ENCODE results near the gene SLC41A2. TPM values are rescaled to one million over a fixed set of nuclear protein-coding genes. Genes with fewer than 3 reads are reported as not detected.

SLC41A2 gene
- polyA plus RNA-seq, 3 donors = 0.08 to 0.27 TPM; not detected in 1

DNA sequence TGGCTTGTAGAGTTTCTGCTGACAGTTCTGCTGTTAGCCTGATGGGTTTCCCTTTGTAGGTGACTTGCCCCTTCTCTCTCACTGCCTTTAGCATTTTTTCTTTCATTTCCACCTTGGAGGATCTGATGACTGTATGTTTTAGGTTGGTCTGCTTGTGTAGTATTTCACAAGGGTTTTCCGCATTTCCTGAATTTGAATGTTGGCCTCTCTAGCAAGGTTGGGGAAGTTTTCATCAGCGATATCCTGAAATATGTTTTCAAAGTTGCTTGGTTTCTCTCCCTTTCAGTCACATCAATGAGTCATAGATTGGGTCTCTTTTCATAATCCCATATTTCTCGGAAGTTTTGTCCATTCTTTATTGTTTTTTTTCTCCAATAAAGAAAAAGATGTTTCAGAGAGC is 39.5 kb upstream of the SLC41A2 start:
- intact Hi-C loops (cut with micrococcal nuclease) = no loop called here
- no peak overlapping the region for H3K9ac ChIP-seq (ENCODE audit: insufficient read depth, low read length, poor library complexity, severe bottlenecking)
- peak overlapping the region; percentile 52 for H3K4me2 ChIP-seq (replicated peaks; ENCODE audit: extremely low read depth, low read length, poor library complexity, severe bottlenecking)
- no peaks in the 10 kb centered on the region for H3K9me3 ChIP-seq (replicated peaks in 1 of 2; ENCODE audit: control insufficient read depth in 1 of 2, insufficient read depth in 1 of 2, low read length in 2 of 2)
- H3K36me3 ChIP-seq (replicated peaks in 1 of 2; ENCODE audit: control insufficient read depth in 1 of 2, insufficient read depth in 2 of 2, low read length in 2 of 2) = peaks cover 22 to 65% of the 10 kb centered on the region in 2 donors
- H4K20me1 ChIP-seq (ENCODE audit: insufficient read depth, low read length) = no peaks in the 10 kb centered on the region
- no peaks in the 10 kb centered on the region for H3K27me3 ChIP-seq (ENCODE audit: control insufficient read depth in 2 of 2, insufficient read depth in 2 of 2, low read length in 2 of 2)
- Mint-ChIP-seq H3K27ac (peak overlapping the region; percentile 21 to 89 (median 64)), H3K4me1 (peaks cover 43% of the 10 kb centered on the region), H3K9me3 (peaks cover 0 to 2% (median 0%) of the 10 kb centered on the region in 7 donors), H3K4me3 (peak overlapping the region in 1 of 2 donors; percentile 75), H3K27me3 (ENCODE audit: low read depth in 3 of 3) (no peaks in the 10 kb centered on the region), H3K36me3 (peaks cover 72 to 78% of the 10 kb centered on the region in 2 donors)
- H2AFZ ChIP-seq (ENCODE audit: insufficient read depth, low read depth, low read length, poor library complexity, severe bottlenecking) = peak overlapping the region; percentile 11
- WGBS (ENCODE audit: insufficient coverage) = 33% methylated on average over 1 of the region's 3 CpGs
- no peaks in the 10 kb centered on the region for H3K79me2 ChIP-seq (ENCODE audit: insufficient read depth, low read length)
- H3K27ac ChIP-seq (ENCODE audit: low read depth in 1 of 2, low read length in 2 of 2) = peak overlapping the region in 1 of 2 donors; percentile 62
- peak overlapping the region in 1 of 3 experiments; percentile 54 for H3K4me3 ChIP-seq (replicated peaks in 1 of 3; ENCODE audit: low read depth in 2 of 3, low read length in 3 of 3)
- DNase-seq = peak; percentile 18 to 76 (median 49)
- H3K4me1 ChIP-seq (ENCODE audit: control insufficient read depth in 1 of 2, insufficient read depth in 2 of 2, low read length in 2 of 2) = peaks cover 42 to 44% of the 10 kb centered on the region in 2 donors
- TF ChIP-seq, protein P1, sequence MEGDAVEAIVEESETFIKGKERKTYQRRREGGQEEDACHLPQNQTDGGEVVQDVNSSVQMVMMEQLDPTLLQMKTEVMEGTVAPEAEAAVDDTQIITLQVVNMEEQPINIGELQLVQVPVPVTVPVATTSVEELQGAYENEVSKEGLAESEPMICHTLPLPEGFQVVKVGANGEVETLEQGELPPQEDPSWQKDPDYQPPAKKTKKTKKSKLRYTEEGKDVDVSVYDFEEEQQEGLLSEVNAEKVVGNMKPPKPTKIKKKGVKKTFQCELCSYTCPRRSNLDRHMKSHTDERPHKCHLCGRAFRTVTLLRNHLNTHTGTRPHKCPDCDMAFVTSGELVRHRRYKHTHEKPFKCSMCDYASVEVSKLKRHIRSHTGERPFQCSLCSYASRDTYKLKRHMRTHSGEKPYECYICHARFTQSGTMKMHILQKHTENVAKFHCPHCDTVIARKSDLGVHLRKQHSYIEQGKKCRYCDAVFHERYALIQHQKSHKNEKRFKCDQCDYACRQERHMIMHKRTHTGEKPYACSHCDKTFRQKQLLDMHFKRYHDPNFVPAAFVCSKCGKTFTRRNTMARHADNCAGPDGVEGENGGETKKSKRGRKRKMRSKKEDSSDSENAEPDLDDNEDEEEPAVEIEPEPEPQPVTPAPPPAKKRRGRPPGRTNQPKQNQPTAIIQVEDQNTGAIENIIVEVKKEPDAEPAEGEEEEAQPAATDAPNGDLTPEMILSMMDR (IDR thresholded peaks at IDR 0.05) = no peak

DNA sequence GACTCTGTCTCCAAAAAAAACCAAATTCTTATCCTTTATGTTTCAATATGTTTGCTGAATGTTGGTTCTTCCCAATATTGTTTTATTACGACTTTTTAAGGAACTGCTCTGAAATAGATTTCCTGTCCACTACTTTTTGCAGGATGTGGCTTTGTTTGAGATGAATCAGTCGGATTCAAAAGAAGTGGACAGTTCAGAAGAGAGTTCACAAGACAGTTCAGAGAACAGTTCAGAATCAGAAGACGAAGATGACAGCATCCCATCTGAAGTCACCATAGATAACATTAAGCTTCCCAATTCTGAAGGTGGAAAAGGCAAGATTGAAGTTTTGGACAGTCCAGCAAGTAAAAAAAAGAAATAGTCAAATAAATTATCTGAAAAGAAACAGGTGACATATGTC is 36.2 kb upstream of the SLC41A2 start:
- Histone ChIP-seq H3K9ac (ENCODE audit: insufficient read depth, low read length, poor library complexity, severe bottlenecking) (no peak overlapping the region), H3K4me2 (replicated peaks; ENCODE audit: extremely low read depth, low read length, poor library complexity, severe bottlenecking) (peak overlapping the region; percentile 21), H3K79me2 (ENCODE audit: insufficient read depth, low read length) (no peaks in the 10 kb centered on the region), H3K27ac (ENCODE audit: low read depth in 1 of 2, low read length in 2 of 2) (no peak overlapping the region), H3K9me3 (replicated peaks in 1 of 2; ENCODE audit: control insufficient read depth in 1 of 2, insufficient read depth in 1 of 2, low read length in 2 of 2) (no peaks in the 10 kb centered on the region), H3K4me1 (ENCODE audit: control insufficient read depth in 1 of 2, insufficient read depth in 2 of 2, low read length in 2 of 2) (peaks cover 42 to 44% of the 10 kb centered on the region in 2 donors), H4K20me1 (ENCODE audit: insufficient read depth, low read length) (no peaks in the 10 kb centered on the region), H3K4me3 (replicated peaks in 1 of 3; ENCODE audit: low read depth in 2 of 3, low read length in 3 of 3) (peak overlapping the region in 1 of 3 experiments; percentile 1), H2AFZ (ENCODE audit: insufficient read depth, low read depth, low read length, poor library complexity, severe bottlenecking) (no peak overlapping the region), H3K36me3 (replicated peaks in 1 of 2; ENCODE audit: control insufficient read depth in 1 of 2, insufficient read depth in 2 of 2, low read length in 2 of 2) (peaks cover 39 to 65% of the 10 kb centered on the region in 2 donors), H3K27me3 (ENCODE audit: control insufficient read depth in 2 of 2, insufficient read depth in 2 of 2, low read length in 2 of 2) (no peaks in the 10 kb centered on the region)
- peaks cover 76% of the 10 kb centered on the region in 2 donors for H3K36me3 Mint-ChIP-seq
- H3K4me3 Mint-ChIP-seq = peak overlapping the region in 1 of 2 donors; percentile 58
- H3K27me3 Mint-ChIP-seq (ENCODE audit: low read depth in 3 of 3) = no peaks in the 10 kb centered on the region
- peaks cover 0 to 3% (median 0%) of the 10 kb centered on the region in 7 donors for H3K9me3 Mint-ChIP-seq
- TF ChIP-seq, protein P1 (IDR thresholded peaks at IDR 0.05) = no peak
- H3K4me1 Mint-ChIP-seq = peaks cover 43% of the 10 kb centered on the region
- peak in 2 of 3 donors; percentile 10 to 29 for DNase-seq
- no CpG with 5 or more reads among the region's 3 CpGs for WGBS (ENCODE audit: insufficient coverage)
- H3K27ac Mint-ChIP-seq = peak overlapping the region in 4 of 7 donors; percentile 2 to 77 (median 50)
- intact Hi-C loops (cut with micrococcal nuclease) = no loop called here
